HG03575 (cell line): ENCODE measurements around the gene EVA1A.

ENCODE experiments used
- ATAC-seq: cut with Tn5 transposase; IDR thresholded peaks from one replicate; pipeline ENCODE4 v1.9.1; 2021; ENCODE audit not compliant: unreplicated experiment, insufficient number of reproducible peaks, low FRiP score; ENCODE audit errors: extremely low read depth

EVA1A gene

DNA sequence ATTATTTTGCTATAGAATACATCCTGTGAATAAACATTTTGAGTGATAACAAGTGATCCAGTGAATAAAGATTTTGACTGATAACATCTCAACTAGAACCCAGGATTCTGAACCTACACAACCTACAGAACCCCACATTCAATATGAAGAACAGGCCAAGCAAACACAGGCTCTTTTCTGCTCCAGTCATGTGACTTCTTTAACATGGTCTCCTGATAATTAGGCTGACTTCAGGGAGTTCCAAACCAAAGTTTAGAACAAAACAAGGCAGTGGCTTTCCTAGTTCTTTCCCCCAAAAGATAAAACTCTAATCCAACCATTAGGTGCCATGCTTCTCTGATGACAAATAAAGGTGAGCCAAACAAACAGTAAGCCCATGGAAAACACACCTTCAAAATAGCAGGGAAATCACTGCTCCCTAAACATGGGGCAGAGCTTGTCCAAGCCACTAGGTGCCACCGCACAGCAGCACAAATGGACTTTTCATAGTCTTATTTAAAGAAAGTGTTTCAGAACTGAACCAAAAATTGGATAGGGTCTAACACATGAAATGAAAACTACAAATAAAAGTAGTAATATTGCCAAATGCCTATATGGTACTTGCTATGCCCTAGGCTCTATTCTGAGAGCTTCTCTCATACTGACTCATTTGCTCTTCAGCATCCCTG, 95.3 kb downstream of the EVA1A start:
- no peak for ATAC-seq

GRCh38 chr2:75464348-75464946, 96.3 kb downstream of the EVA1A start:
- no peak for ATAC-seq

GRCh38 chr2:75462721-75463120, 98.0 kb downstream of the EVA1A start:
- ATAC-seq = no peak

- no peak for ATAC-seq
These were observed 98.5 kb downstream of the EVA1A start for GRCh38 chr2:75462206-75462605.

- ATAC-seq = no peak
These were observed 100.1 kb downstream of the EVA1A start for GRCh38 chr2:75460630-75461029.

DNA sequence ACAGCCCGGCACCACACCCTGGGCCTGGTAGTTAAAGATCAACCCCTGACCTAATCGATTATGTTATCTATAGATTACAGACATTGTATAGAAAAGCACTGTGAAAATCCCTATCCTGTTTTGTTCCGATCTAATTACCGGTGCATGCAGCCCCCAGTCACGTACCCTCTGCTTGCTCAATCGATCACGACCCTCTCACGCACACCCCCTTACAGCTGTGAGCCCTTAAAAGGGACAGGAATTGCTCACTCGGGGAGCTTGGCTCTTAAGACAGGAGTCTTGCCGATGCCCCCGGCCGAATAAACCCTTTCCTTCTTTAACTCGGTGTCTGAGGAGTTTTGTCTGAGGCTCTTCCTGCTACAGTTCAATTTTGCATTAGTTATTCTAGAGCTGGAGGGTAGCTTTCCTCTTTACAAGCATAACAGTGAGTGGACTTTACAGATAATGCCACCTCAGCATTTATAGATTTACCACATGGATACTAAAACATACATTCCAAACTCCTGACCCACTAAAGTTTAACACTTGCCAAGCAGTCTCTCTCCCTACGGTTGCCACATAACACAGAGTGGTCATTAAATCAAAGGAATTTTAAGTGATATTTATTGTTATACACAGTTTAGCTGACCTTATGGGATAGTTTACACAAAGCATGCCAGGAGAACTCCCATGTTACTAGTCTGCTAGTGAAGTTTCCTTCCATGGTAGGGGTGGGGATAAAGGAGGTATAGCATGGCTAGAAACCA, 101.0 kb downstream of the EVA1A start:
- no peak for ATAC-seq

DNA sequence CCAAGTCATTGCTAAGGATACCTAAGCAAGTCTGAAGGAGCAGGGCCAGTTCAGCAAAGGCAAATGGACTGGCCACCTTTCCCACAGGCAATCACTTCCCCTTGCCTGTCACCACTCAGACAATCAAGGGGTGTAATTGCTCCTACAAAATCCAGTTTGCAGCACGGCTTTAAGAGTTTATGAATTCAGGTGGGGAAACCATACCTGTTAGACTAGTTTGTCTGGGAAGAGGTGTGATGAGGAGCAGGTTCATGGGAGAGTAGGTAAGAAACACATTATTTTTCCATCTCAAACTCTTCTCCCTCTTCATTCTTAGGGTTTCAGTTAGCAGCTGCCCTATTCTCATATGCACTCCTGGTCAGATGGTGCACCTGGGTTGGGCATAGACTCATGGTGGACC, 102.5 kb downstream of the EVA1A start:
- ATAC-seq = no peak

- no peak for ATAC-seq
These were observed 103.9 kb downstream of the EVA1A start for GRCh38 chr2:75456825-75457224.

DNA sequence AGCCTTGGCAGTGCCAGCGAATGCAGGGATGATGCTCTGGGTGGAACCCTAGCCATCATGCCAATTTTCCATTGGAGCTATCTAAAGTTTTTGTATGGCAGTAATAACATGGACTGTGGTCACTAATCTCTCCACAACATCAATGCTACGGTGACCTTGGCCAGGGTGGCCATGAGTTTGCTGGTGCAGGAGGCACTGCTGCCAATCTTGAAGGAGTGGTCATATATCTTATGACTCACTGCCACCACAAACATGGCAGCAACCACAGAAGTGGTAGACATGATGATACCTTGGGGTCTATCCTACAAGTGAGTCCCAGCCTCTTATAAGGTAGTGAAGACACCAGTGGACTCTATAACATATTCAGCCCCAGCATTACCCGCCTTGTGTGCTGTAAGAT, 104.6 kb downstream of the EVA1A start:
- ATAC-seq = no peak

DNA sequence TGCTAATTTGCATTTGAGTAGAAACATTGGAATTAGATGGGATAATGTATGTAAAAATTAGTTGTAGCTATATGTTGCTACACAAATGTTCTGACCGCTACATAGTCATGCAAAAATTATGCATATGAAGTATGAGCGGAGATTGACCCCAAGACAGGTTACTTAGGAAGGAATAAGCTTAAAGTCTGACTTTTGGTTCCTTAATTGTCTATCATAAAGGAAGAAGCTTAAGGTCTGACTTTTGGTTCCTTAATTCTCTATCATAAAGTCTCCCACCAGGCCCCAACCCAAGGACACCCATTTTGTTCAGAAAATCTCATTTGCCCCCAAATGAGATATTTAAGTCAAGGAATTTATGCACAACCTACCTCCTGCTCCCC, 106.5 kb downstream of the EVA1A start:
- no peak for ATAC-seq

DNA sequence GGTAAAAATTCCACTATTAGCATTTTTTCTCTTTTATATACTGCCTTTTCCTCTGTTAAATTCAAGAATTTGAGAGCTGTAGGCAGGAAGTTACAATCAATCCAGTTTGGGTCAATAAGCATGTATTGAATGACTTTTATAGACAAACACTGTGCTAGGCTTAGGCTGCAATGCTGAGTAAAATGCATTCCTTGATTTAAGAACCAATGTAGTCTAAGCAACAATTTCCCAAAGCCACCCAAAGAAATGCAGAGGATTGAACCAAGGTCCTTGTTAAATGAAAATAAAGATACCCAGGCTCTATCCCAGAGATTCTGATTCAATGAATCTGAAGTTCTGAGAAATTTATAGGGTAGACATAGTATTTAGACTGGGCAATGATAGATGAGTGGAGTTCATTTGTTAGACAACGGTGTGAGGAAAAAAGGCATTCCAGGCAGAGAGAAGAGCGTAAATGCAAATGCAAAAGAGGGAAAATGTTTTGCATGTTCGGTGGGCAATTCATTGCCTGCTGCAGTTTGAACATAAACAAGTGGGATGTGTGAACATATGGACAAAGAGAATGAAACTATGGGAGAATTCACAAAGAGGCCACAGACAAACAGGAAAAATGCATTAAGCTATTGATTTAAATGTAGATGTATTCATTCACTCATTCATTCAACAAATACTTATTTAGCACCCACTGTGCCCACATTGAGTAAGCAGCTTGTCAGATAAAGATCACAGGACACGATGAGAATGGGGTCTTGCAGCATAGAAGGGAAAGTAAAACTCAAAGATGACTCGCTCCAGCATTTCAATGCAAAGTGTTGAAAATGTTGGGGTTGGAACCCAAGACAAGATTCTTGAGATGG, 107.1 kb downstream of the EVA1A start:
- ATAC-seq = no peak

DNA sequence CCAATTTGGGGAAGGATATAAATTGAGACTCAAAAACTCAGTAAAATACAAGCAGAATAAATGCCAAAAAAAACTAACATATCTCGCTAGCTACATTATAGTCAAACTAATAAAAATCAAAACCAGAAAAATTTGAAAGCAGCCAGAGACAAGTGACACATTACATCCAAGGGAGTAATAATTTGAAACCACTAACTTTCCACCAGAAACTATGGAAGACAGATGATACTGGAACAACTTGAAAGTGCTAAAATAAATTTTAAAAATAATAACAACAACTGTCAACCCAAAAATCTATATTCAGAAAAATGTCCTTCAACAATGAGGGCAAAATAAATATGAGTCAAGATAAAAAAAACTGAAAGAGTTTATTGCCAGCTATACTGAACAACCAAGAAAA, 110.7 kb downstream of the EVA1A start:
- ATAC-seq = no peak

DNA sequence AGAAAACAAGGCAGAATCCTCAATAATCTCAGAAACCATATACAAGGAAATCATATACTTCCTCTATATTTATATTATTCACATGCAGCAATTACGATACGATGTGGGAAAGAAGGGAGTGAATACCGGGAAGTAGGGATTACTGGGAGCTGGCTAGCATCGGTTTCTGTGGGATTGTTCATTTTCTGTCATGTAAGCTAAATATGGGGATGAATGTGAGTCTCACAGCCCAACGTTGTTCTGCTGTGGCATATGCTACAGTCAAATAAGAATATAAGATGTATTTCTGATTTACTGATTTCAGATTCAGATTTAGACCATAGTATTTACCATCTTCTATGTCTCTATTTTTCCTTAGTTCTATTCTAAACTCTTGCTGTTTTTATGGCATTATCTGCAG, 113.6 kb downstream of the EVA1A start:
- ATAC-seq = no peak
